ENCODE data around the gene FAM177A1. TPM values are rescaled to one million over a fixed set of nuclear protein-coding genes. Genes with fewer than 3 reads are reported as not detected.
A peak's percentile ranks its signal among the peaks of the same experiment; 100 is the strongest.
"Not testable (repeated sequence)": the region's sequence is repeated elsewhere in the genome, so short reads cannot be mapped to it uniquely, and the experiment has no call there.

FAM177A1 gene
- total and polyA plus RNA-seq, 8 donors, result 44.2 to 141 (median 50.0) TPM

- no peaks in the 10 kb centered on the region for H3K9me3 ChIP-seq
- H3K36me3 ChIP-seq, result peaks cover 0 to 60% of the 10 kb centered on the region in 2 donors
- peak overlapping the region in 1 of 2 donors; percentile 2 for H3K27ac ChIP-seq
- ATAC-seq (peak; percentile 66), DNase-seq (no peak)
- H3K4me3 ChIP-seq, result no peak overlapping the region
- intact Hi-C loops (cut with DNase I), result no loop called here
- H3K27me3 ChIP-seq, result no peaks in the 10 kb centered on the region
- TF ChIP-seq, protein P1, sequence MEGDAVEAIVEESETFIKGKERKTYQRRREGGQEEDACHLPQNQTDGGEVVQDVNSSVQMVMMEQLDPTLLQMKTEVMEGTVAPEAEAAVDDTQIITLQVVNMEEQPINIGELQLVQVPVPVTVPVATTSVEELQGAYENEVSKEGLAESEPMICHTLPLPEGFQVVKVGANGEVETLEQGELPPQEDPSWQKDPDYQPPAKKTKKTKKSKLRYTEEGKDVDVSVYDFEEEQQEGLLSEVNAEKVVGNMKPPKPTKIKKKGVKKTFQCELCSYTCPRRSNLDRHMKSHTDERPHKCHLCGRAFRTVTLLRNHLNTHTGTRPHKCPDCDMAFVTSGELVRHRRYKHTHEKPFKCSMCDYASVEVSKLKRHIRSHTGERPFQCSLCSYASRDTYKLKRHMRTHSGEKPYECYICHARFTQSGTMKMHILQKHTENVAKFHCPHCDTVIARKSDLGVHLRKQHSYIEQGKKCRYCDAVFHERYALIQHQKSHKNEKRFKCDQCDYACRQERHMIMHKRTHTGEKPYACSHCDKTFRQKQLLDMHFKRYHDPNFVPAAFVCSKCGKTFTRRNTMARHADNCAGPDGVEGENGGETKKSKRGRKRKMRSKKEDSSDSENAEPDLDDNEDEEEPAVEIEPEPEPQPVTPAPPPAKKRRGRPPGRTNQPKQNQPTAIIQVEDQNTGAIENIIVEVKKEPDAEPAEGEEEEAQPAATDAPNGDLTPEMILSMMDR (IDR thresholded peaks at IDR 0.05), result no peak
- H3K4me1 ChIP-seq, result peaks cover 22 to 44% of the 10 kb centered on the region in 2 donors
Observed at GRCh38 chr14:35051796-35052195, 5.7 kb downstream of the FAM177A1 start.

DNA sequence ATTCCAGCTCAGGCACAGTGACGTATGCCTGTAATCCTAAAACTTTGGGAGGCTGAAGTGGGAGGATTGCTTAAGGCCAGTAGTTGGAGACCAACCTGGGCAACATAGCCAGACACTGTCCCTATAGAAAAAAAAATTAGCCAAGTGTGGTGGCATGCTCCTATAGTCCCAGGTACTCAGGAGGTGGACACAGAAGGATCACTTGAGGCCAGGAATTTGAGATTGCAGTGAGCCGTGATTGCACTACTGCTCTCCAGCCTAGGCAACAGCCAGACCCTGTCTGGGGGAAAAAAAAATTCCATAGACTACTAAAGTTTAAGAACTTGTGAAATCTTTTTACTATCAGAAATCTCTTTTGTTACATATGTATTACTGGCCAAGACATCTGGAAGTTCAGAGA lies 6.6 kb downstream of the FAM177A1 start:
- TF ChIP-seq, protein P1 (IDR thresholded peaks at IDR 0.05), result no peak
- intact Hi-C loops (cut with DNase I), result no loop called here
- no peak overlapping the region for H3K27ac ChIP-seq
- peaks cover 0 to 69% of the 10 kb centered on the region in 2 donors for H3K36me3 ChIP-seq
- ATAC-seq, result peak; percentile 60
- DNase-seq, result no peak
- H3K4me3 ChIP-seq, result no peak overlapping the region
- peaks cover 17 to 36% of the 10 kb centered on the region in 2 donors for H3K4me1 ChIP-seq
- H3K9me3 ChIP-seq, result no peaks in the 10 kb centered on the region
- no peaks in the 10 kb centered on the region for H3K27me3 ChIP-seq

GRCh38 chr14:35061113-35061791 lies 15.2 kb downstream of the FAM177A1 start:
- H3K9me3 ChIP-seq; H3K27me3 ChIP-seq; H3K4me3 ChIP-seq; intact Hi-C loops (cut with DNase I): not testable (repeated sequence)
- Histone ChIP-seq H3K4me1 (peaks cover 0 to 12% of the 10 kb centered on the region in 2 donors), H3K36me3 (peaks cover 0 to 77% of the 10 kb centered on the region in 2 donors), H3K27ac (peak overlapping the region in 1 of 2 donors; percentile 2)
- ATAC-seq, result peak; percentile 91
- DNase-seq, result peak in 1 of 4 donors; percentile 43

- intact Hi-C loops (cut with DNase I); H3K4me3 ChIP-seq; H3K9me3 ChIP-seq; H3K27ac ChIP-seq; DNase-seq; H3K27me3 ChIP-seq; H3K4me1 ChIP-seq; ATAC-seq: not testable (repeated sequence)
- H3K36me3 ChIP-seq, result peaks cover 0 to 73% of the 10 kb centered on the region in 2 donors
Observed at GRCh38 chr14:35065731-35066130, 19.7 kb downstream of the FAM177A1 start.

DNA sequence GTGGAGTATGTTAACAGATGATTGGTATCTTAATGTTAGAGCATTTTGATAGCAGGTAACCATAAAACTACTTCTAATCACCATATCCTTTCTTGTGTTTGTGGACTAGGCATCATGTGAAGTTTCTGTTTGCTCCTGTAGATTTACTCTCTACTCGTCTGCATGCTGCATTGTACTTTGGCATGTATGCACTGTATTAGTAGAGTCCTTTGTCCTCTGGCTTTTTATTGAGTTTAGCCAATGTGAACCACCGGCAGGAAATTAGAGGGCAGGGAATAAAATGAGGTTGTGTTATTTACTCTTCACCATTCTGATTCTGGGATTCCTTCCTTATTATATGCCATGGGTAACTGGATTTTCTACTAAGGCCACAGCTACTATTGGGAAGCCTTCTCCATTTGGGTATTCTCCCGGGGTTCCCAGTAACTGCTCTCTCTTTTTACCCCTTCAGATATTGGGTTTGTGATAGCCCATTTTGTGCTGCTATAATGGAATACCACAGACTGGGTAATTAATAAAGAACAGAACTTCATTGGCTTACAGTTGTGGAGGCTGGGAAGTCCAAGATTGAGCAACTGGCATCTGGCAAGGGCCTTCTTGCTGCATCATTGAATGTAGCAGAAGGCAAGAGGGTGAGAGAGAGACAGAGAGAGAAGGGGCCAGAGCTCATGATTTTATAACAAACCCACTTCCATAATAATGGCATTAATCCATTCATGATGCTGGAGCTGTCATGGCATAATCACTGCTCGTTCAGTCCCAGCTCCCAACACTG lies 22.4 kb downstream of the FAM177A1 start:
- ATAC-seq (no peak), DNase-seq (no peak)
- no peaks in the 10 kb centered on the region for H3K9me3 ChIP-seq
- H3K27ac ChIP-seq, result no peak overlapping the region
- intact Hi-C loops (cut with DNase I), result no loop called here
- no peak overlapping the region for H3K4me3 ChIP-seq
- no peaks in the 10 kb centered on the region for H3K27me3 ChIP-seq
- TF ChIP-seq, protein P1 (IDR thresholded peaks at IDR 0.05), result no peak
- H3K4me1 ChIP-seq, result no peaks in the 10 kb centered on the region
- peaks cover 0 to 66% of the 10 kb centered on the region in 2 donors for H3K36me3 ChIP-seq

DNA sequence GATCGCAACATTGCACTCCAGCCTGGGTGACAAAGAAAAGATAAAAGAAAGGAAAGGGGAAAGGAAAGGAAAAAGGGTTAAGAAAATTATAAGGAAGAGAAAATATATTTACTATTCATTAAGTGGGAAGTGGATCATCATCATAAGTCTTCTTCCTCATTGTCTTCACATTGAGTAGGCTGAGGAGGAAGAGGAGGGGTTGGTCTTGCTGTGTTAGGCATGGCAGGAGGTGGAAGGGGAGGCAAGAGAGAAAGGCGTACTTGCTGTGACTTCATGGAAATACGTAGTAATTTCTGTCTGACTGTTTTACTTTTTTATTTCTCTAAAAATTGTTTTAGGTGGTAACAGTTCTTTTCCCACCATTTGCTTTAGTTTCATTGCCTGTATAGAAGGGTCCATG lies 26.2 kb downstream of the FAM177A1 start:
- no peaks in the 10 kb centered on the region for H3K27me3 ChIP-seq
- DNase-seq (no peak), ATAC-seq (no peak)
- TF ChIP-seq, protein P1 (IDR thresholded peaks at IDR 0.05), result no peak
- H3K4me1 ChIP-seq, result no peaks in the 10 kb centered on the region
- no peak overlapping the region for H3K4me3 ChIP-seq
- intact Hi-C loops (cut with DNase I), result no loop called here
- peaks cover 0 to 58% of the 10 kb centered on the region in 2 donors for H3K36me3 ChIP-seq
- H3K9me3 ChIP-seq, result no peaks in the 10 kb centered on the region
- H3K27ac ChIP-seq, result no peak overlapping the region

All from left lung (tissue), 10 donors.